ENCODE data around the gene COL13A1.

Gene COL13A1

DNA sequence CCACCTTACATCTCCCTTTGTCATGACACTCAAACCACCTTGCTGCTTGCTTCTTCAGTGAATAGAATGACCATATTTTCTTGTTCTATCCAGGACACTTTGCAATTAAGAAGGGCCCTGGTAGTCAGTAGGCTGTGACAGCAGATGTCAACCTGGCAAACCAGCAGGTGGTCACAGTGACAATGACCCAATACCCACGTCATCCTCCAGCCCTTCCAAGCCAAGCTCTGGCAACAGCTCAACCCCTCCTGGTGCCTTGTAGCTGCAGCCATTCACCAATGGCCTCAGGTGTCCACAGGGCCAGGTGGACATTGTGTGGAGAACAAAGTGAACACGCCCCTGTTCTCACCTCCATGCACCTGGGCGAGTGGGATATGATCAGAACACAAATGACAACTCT is 163.4 kb downstream of the COL13A1 start:
- no peak for DNase-seq (ENCODE audit: low read depth)

DNA sequence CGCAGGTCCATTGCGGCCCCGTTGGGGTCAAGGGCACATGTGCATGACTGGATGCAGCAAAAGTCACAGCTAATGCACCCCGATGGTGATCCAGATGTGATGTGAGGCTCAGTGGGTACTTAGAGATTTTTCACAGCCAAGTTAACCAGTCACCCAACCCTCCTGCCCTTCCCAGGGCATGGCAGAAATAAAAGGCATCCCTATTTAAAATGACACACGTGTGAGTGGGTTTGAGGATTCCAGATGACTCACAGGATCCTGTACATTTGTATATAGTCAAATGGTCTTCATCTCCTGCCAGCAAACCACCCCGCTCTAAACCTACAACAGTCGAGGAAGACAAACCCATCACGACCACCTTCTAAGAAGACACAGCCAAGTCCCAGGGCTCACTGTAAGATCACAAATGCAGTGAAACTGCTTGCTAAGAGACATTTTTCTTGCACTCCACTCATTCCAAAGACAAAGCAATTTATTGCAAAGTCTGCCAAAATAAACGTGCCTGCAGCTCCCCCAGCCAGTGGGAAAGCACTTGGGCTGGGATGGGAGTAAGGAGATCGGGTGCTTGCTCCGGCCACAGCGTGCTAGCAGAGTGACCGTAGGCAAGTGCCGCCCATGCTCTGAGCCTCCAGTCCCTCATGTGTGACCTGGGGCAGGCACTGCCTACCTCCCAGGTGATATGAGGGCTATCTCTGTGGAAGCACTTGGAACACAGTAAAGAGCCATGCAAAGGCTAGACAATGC is 164.4 kb downstream of the COL13A1 start:
- no peak for DNase-seq (ENCODE audit: low read depth)

- DNase-seq (ENCODE audit: low read depth): no peak
These were observed 167.1 kb downstream of the COL13A1 start for GRCh38 chr10:69968830-69969229.

- no peak for DNase-seq (ENCODE audit: low read depth)
These were observed 168.3 kb downstream of the COL13A1 start for GRCh38 chr10:69969977-69970376.

- no peak for DNase-seq (ENCODE audit: low read depth)
These were observed 171.3 kb downstream of the COL13A1 start for GRCh38 chr10:69972981-69973397.

GRCh38 chr10:69973678-69974077 is 172.0 kb downstream of the COL13A1 start:
- DNase-seq (ENCODE audit: low read depth): no peak

GRCh38 chr10:69974551-69975155 is 172.9 kb downstream of the COL13A1 start:
- DNase-seq (ENCODE audit: low read depth): no peak

DNA sequence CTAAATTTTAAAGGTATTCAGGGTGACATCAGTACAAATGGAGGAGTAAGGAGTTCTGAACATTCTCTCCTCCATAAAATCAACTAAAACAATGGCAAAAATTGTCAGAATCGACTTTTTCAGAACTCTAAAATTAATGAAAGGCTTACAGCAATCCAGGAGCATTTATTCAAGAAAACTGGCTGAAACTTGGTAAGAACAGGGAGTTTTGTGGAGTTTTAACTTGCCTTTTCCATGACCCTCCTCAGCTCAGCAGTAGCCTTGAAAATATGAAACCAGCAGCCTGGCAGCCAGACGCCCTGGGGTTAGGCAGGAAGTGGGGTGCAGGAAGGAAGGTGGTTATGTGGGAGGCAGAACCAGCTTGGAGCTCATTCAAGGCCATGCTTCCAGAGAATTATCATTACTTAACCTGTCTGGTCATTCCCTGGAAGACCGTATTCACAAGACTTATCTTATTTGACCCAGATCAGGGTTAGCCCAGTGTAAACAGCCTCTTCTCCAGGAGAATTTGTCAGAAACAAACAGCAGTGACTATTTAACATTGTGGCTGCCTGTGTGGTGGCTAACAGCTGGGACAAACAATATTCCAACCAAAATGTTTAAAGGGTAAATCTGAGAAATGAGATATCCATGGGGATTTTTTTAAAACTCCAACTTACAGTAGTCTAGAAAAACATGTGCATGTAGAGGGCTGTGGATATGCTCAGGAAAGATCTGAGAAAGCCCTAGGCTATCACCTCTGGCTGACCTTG is 175.3 kb downstream of the COL13A1 start:
- no peak for DNase-seq (ENCODE audit: low read depth)

DNA sequence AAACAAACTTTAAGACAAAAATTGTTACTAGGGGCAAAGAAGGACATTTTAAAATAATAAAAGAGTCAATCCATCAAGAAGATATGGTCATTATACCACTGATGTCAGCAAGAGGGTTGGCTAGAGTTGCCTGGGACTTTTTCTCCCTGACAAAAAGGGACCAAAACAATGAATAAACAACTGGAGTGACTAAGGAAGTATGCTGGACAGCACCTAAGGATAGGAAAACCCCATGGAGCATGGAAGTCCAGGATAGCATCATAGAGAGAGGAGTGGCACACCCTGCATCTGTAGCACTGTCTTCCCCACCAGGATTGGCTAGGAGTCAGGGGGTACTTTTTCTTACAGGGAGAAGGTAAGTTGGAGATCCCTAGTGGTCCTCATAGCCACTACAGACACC is 177.5 kb downstream of the COL13A1 start:
- no peak for DNase-seq (ENCODE audit: low read depth)

GRCh38 chr10:69980672-69981071 is 179.0 kb downstream of the COL13A1 start:
- no peak for DNase-seq (ENCODE audit: low read depth)

DNA sequence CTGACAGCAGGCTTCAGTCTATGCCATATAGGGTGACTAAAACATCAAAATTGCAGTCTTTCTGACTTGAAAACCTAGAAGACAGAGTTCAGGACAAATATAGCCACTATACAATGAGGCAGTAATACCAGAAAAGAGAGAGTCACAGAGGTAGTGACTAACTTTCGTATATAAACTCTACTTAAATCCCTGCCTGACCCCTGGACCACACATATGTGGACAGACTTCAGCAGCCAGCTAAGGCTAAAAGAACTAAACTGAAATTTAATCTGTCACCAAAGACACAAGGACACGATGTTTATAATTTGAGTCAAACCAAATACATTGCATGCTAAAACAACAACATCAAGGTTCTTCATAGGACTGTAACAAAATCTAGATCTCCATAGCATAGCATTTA is 186.4 kb downstream of the COL13A1 start:
- no peak for DNase-seq (ENCODE audit: low read depth)

- DNase-seq (ENCODE audit: low read depth): no peak
These were observed 189.4 kb downstream of the COL13A1 start for GRCh38 chr10:69991151-69991550.

DNA sequence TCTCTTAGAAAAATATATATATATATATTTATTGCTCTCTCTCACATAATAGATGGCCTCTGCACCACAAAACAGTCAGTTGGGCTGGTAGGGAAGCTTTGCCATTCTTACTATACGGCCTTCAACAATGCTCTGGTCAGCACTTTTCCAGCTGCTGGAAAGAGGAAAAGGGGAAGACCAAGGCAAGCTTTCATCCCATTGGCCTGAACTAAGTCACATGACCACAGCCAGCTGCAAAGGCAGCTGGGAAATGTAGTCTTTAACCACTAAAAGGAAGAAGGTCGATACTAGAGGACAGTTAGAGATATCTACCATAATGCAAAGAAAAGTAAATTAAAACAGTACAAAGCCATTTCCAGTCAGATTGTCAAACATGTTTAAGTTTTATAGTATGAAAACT is 192.6 kb downstream of the COL13A1 start:
- DNase-seq (ENCODE audit: low read depth): no peak

DNA sequence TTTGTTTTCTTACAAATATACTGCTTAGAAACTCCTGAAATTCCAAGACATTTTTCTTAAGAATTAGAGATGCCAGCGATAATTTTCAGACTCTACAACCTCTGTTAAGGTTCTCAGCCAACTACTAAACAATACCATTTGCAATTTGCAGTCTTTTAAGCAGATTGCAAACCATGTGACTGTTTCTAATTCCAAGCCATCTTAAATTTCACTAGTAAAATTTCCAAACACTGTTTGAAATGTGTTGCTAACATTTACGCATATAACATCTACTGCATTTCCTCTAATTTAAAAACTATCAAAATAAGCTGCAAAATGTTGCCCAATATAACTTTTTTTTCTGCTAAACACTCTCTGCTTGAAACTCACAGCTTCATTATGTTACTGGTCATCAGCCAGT is 194.9 kb downstream of the COL13A1 start:
- no peak for DNase-seq (ENCODE audit: low read depth)

DNA sequence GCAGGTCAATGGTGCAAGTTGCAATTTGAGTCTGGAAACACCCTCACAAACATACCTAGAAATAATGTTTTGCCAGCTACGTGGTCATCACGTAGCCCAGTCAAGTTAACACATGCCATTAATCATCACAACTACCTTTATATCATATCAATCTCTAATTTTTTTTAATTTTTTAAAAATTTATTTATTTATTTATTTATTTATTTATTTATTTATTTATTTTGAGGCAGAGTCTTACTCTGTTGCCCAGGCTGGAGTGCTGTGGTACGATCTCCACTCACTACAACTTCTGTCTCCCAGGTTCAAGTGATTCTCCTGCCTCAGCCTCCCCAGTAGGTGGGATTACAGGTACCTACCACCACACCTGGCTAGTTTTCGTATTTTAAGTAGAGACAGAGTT is 198.6 kb downstream of the COL13A1 start:
- no peak for DNase-seq (ENCODE audit: low read depth)

- DNase-seq (ENCODE audit: low read depth): no peak
These were observed 205.6 kb downstream of the COL13A1 start for GRCh38 chr10:70007116-70007820.
